HG03571 (cell line): ENCODE results near the gene MYO1F.
"Not testable (repeated sequence)": the region's sequence is repeated elsewhere in the genome, so short reads cannot be mapped to it uniquely, and the experiment has no call there.

Experiments used
- ATAC-seq: cut with Tn5 transposase; IDR thresholded peaks from one replicate; pipeline ENCODE4 v1.9.1; 2021; ENCODE audit not compliant: unreplicated experiment

Gene MYO1F

GRCh38 chr19:8567522-8568172 lies 9.6 kb downstream of the MYO1F start:
- ATAC-seq, result no peak

- ATAC-seq, result no peak
Measured at GRCh38 chr19:8566855-8567254, 10.4 kb downstream of the MYO1F start.

DNA sequence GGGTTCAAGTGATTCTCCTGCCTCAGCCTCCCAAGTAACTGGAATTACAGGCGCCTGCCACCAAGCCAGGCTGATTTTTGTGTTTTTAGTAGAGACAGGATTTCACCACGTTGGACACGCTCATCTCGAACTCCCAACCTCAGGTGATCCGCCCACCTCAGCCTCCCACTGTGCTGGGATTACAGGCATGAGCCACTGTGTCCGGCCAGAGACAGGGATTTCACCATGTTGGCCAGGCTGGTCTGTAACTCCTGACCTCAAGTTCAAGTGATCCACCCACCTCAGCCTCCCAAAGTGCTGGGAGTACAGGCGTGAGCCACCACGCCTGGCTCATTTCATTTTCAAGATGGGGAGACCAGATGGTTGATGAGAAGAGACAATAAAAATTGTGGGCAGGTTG lies 12.4 kb downstream of the MYO1F start:
- ATAC-seq, result not testable (repeated sequence)

- ATAC-seq, result no peak
Measured at GRCh38 chr19:8561075-8561764, 16.0 kb downstream of the MYO1F start.

GRCh38 chr19:8558325-8558724 lies 18.9 kb downstream of the MYO1F start:
- ATAC-seq, result no peak

DNA sequence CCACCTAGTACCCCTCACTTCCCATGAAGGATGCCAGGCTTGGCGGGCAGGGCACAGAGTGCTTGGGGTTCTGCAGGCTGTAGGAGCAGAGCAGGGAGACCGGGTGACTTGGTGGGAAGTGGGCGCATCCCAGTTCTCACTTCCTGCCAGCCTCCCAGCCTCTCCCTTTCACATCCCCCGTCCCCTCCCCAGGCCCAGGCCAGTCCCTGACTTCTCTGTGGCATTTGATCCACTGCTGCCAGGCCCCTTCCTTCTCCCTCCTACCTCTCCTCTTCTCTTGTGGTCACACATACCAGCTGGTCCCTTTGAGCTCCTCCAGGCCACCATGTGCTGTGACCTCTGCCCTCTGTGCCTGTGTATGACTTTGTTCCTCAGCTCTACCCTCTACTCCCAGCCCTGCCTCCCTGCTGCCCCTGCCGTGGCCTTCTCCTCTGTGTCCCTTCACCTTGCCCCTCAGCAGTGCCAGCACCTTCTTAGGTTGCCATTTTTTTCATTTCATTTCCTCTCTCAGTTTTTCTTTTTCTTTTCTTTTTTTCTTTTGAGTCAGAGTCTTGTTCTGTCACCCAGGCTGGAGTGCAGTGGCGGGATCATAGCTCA lies 19.5 kb downstream of the MYO1F start:
- ATAC-seq, result no peak

DNA sequence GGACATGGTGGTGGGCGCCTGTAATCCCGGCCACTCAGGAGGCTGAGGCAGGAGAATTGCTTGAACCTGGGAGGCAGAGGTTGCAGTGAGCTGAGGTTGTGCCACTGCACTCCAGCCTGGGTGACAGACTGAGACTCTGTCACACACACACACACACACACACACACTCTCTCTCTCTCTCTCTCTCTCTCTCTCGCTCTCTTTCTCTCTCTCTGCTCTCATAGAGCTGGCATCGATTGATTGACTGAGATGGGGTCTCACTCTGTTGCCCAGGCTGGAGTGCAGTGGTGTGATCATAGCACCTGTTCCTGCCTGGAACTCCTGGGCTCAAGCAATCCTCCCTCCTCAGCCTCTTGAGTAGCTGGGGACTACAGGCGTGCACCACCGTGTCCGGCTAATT lies 23.5 kb downstream of the MYO1F start:
- not testable (repeated sequence) for ATAC-seq

DNA sequence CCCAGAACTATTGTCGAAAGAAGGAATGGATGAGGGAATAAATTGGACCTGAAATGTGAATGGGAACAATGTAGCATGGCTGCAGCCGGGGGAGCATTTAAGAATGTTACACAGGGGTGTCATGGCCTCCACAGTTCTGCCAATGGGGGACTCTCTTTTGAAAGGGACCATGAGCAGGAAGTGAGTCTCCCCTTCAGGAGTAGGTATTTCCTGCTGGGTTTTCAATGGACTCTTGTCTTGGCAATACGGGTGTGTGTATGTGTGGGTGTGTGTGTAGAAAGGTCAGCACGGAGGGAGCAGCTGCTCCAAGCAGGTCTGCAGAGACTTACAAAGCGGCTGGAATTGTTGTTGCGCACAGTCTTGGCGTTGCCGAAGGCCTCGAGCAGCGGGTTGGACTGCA lies 24.4 kb downstream of the MYO1F start:
- ATAC-seq, result no peak

DNA sequence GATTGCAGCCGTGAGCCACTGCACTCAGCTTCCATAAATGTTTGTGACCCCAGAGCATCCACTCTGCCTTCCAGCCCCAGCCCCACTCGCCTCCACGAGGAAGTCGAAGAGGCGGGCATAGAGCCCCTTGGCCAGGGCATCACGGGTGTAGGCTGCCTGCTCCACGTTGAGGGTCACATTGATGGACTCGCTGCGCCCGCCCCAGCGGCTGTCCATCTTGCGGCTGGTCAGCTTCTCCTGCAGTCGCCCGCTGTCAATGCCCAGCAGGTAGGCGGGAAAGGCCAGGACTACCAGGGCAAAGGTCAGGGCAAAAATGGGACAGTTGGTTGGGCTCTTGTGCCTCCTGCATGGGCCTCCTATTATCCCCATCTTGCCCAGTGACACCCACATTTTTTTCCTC lies 27.2 kb downstream of the MYO1F start:
- no peak for ATAC-seq

- ATAC-seq, result no peak
Measured at GRCh38 chr19:8545743-8546142, 31.5 kb downstream of the MYO1F start.

DNA sequence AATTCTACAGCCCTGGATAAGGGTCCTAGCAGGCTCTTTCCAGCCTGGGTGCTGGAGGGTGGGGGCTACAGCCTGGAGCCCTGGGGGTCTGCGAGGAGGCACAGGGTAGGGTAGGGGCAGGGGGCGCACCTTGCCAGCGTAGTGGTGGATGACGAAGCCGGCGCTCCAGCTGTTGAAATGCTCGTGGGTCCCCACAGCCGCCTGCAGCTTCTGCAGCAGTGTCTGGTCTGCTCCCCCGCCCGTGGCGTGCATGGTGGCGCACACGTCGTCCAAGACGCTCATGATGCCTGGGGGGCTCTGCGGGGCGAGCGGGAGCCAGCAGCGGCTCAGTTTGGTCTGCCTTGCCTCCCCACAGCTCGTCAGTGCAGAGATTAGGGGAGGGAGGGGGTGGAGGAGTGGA lies 33.1 kb downstream of the MYO1F start:
- no peak for ATAC-seq

DNA sequence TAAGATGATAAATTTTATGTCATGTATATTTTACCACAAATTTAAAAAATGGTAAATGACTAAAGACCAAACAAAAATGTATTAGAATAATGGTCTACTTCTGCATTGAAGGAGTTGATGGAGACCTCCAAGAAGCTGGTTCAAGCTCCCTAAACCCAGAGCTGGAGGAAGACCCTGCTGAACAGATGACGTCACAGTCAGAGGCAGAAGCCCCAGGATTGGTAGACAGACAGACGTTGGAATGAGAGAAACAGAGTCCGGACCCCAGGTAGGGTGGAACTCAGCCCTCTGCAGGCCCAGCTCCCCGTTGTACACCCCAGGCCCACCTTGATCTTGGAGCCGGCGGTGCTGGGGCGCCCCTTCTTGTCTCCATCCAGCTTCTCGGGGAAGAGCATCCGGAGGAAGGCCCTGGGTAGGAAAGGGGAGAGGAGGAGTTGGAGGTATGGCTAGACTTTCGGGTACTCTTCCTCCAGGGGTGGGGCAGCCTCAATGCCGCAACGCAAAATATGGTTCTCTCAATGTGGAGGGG lies 37.6 kb downstream of the MYO1F start:
- no peak for ATAC-seq

DNA sequence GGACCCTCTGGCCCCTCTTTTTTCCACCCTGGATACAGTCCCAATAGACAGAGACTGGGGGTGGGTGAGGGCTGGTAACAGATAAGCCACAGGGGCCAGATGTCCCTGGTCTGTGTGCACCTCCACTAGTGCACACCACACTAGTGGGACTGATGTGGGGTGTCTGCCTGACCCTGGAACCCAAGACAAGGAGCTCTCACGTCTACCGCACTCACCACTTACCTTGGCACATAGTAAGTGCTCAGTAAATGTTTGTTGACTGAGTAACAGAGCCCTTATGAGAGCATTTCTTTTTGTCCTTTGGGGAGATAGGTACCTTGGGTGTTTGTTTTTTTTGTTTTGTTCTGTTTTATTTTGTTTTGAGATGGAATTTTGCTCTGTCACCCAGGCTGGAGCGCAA lies 40.1 kb downstream of the MYO1F start:
- ATAC-seq, result no peak

DNA sequence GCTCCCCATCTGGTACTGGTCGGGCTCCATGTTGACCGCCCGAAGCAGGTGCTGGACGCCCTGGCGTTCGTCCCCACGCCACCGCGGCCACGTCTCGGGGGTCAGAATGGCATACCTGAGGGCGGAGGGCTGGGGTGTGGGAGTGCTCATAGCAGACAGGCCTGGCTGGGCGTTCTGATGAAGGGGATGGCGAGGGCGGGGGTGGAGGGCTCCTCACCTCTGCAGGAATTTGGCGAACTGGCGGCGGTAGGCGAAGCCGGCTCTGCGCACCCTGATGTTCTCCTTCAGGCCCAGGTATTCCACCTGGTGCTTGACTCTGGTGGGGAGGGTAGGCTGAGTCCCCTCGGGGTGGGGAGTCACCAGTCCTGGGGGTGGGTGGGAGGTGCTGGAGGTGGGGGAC lies 41.0 kb downstream of the MYO1F start:
- no peak for ATAC-seq

GRCh38 chr19:8532225-8532624 lies 45.0 kb downstream of the MYO1F start:
- no peak for ATAC-seq

- no peak for ATAC-seq
Measured at GRCh38 chr19:8531470-8531869, 45.8 kb downstream of the MYO1F start.

GRCh38 chr19:8530061-8530679 lies 47.1 kb downstream of the MYO1F start:
- ATAC-seq, result no peak

DNA sequence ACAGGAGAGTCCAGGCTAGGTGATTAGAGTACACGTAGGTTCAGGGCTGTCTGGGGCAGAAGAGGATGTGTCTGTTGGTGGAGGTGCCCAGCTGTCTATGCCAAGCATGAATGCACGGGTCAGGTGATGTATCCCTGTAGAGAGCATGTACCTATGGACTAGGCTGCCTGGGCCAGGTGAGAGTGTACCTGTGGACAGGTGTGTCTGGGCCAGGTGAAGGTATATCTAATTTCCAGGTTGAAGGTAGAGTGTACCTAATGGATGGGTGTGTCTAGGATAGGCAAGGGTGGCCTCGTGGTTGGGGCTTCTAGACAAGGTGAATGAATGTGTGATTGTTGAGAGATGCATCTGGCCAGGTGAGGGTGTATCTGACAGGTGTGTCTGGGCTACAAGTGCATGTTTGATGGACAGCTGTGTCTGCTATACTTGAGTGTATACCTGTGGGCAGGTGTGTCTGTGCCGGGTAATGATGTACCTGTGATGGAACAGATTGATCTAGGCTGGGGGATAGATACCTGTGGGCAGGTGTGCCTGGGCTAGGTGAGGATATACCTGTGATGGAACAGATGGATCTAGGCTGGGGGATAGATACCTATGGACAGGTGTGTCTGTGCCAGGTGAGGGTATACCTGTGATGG lies 47.8 kb downstream of the MYO1F start:
- ATAC-seq, result no peak

GRCh38 chr19:8528500-8528899 lies 48.7 kb downstream of the MYO1F start:
- ATAC-seq, result no peak

DNA sequence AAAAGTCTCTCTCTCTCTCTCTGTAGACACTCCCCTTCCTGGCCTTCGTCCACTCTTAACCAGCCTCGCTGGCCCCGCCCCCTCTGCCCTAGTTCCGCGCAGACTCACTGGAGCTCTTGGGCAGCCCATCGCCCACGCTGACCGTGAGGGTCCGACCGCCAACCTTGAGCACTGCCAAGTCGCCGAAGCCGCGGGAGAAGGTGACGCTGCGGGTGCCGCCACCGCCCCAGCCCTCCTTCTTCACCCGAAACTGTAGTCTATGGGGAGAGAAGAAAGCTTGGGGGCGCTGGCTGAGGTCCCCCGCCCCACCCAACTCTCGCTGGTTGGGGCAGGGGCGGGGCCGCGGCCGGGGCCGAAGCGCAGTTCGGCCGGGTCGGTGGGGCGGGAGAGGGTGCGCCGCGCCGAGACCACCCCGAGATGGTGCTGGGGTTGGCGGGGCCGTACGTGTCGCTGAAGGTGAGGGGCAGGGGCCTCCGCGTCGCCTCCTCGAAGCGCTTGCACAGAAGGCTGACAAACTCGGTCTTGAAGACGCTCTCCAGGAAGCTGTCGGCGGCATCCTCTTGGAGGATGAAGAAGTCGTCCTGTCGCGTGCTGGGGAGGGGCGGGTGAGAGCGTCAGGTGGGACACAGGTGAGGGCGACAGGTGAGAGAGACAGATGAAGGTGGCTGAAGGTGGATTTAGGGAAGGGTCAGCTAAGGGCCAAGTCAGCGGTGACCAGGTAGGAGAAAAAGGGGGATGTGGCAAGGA lies 50.7 kb downstream of the MYO1F start:
- no peak for ATAC-seq

DNA sequence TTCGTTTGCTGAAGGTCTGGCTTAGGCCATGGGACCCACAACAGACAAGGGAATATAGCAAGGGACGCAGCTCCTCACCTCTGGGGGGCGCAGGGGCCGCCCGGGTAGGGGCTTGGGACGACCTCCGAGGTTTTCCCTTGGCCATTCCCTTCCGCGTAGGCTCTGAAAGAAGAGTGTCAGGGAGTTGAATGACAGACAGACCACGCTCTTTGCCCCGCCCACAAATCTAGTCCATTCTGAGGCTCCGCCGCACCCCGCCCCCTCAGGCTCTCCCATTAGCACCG lies 51.9 kb downstream of the MYO1F start:
- ATAC-seq, result no peak
